ENCODE measurements around the gene MMP28.
A peak's percentile ranks its signal among the peaks of the same experiment; 100 is the strongest.
"Not testable (repeated sequence)": the region's sequence is repeated elsewhere in the genome, so short reads cannot be mapped to it uniquely, and the experiment has no call there.

The MMP28 gene

DNA sequence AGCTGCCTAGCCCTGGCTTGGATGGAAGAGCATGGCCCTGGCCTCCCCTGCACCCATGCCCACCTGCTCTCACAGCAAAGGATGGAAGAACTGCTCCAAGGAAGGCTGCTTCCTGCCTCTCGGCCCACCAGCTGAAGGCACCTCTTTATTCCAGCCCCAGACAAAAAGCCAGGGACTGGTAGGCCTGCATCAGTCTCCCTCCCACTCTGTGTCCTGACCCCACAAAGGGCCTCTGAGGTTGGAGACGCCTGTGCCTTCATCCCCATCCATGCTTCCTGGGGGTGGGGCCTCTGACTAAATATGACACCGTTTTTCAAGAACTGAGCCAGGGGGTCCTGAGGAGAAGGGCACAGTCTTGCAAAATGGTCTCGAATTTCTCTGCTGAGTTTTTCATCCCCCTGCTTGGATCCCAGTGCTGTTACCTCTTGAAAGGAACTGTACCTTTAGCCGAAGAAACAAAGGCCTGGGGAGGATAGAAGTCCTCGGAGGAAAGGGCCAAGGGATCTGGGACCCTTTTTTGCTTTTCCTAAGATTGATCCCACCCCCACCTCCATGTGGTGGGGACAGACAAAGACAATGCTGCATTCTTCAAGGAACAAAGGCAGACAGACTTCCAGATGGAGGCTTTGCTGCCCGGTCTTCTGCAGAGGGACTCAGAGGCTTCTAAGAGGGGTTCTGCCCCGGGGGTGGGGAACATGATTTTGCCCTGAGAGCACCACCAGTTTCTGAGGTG is 29.5 kb downstream of the MMP28 start:
- DNase-seq: no peak

GRCh38 chr17:35765086-35765710 is 30.2 kb downstream of the MMP28 start:
- no peak for DNase-seq

DNA sequence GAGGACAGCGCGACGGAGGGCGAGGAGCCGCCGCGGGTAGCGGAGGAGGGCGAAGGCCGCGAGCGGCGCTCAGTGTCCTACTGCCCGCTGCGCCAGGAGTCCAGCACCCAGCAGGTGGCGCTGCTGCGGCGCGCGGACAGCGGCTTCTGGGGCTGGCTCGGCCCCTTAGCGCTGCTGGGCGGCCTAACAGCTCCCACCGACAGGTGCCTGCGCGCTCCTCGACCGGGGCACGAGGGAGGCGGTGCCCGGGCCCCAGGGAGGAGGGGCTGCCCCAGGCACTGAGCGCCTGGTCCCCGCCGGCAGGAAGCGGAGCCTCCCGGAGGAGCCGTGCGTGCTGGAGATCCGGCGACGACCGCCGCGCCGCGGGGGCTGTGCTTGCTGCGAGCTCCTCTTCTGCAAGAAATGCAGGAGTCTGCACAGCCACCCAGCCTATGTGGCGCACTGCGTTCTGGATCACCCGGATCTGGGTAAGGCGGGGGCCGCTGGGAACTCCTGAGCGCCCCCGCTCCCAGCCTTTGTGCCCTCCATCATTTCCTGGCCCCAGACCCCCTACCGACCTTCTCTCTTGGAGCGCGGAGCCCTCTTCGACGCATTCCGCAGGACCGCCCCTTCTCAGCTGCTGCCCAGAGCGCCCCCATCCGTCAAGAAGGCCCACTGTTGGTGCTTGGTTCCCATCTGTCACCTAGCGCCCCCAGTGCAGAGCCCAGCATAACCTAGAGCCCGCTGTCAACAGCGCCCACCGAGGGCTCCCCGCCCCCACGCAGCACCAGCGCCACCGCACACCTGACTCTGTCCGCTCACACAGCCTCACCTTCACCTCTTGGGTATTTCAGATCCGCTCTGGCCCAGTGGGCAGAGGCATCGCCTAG is 31.1 kb downstream of the MMP28 start:
- DNase-seq: peak; percentile 16 to 27

GRCh38 chr17:35763767-35764122 is 31.7 kb downstream of the MMP28 start:
- DNase-seq: no peak

GRCh38 chr17:35761601-35762000 is 33.8 kb downstream of the MMP28 start:
- no peak for DNase-seq

DNA sequence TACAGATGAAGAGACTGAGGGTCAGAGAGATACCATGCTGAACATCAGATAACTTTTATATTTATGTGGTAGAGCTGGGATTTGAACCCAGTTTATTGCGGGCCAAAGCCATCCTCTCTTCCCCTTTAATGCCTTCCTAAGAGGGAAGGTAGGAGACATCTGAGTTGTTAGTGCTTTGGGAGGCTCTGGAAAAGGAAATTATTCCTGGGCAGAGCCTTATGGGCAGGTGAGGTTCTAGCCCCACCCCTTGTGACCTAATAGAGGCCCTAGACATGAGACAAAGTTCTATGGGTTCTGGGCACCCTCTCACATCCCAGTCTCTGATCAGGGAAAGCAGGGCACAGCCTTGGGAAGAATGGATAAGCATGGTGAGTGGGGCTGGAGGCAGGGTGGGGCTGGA is 34.9 kb downstream of the MMP28 start, which contains the start of gene C17orf50:
Gene C17orf50 (plus strand): TSS at position 301 of the 400 bp plus-strand sequence. CDS start 55 bp downstream, at position 356.
- no peak for DNase-seq

GRCh38 chr17:35757243-35757642 is 38.2 kb downstream of the MMP28 start:
- DNase-seq: no peak

DNA sequence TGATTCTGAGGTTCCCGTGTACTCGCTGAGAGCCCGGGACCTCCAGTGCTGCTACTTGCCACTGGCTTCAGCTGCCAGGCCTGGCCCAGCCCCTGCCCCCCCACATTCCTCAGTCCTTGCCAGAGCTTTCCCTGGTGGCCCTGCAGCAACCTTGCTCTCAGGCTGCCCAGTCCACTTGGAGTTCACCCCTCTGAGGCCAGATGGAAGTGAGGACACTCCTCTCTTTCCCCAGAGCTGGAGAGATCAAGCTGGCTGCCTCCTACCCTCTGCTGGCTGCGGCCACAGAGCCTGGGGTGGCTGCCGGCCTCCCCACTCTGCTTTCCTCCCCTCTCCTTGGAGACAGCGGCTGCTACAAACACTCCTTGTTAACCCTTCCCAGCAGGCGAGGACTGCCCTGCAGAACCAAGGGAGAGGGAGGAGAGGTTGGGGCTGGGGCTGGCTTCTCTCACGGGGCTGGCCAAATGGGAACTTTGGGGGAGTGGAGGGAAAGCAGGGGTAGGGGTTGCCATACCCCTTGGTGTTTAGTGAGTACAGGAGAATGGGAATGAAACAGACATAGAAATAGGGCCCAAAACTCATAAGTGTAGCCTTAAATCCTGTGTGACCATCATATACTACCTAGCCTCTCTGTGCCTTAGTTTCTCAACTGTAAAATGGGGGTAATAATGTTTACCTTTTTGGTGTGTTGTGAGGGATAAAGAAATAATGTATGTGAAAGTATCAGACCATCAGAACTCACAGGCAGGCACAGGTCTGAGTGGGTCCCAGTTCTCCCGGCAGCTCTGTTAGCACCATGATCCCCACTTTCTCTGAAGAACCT is 42.3 kb downstream of the MMP28 start, which contains the start of gene GAS2L2:
Gene GAS2L2 (minus strand): TSS at position 295 of the 820 bp plus-strand sequence. CDS start 389 bp downstream, outside the sequence.
- no peak for DNase-seq

DNA sequence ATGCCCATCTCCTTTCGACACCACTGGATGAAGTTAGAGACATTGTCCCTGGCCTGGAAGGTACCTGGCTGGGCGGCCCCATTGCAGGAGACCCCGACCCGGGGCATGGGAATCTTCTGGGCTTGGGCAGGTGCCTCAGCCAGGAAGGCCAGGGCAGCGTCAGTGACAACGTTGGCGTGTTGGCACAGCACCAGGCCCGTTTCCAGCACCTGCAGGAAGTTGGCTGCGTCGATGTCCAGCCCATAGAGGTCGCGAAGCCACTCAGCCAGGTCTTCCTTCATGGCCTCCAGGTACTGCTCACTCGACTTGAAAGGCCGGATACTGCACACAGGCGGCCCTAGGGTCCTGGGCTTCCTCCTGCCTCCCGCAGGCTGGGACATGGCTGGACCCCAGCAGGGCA is 43.0 kb downstream of the MMP28 start:
- DNase-seq: no peak

GRCh38 chr17:35751541-35751940 is 43.9 kb downstream of the MMP28 start:
- not testable (repeated sequence) for DNase-seq

GRCh38 chr17:35750526-35751395 is 44.7 kb downstream of the MMP28 start:
- DNase-seq: no peak

DNA sequence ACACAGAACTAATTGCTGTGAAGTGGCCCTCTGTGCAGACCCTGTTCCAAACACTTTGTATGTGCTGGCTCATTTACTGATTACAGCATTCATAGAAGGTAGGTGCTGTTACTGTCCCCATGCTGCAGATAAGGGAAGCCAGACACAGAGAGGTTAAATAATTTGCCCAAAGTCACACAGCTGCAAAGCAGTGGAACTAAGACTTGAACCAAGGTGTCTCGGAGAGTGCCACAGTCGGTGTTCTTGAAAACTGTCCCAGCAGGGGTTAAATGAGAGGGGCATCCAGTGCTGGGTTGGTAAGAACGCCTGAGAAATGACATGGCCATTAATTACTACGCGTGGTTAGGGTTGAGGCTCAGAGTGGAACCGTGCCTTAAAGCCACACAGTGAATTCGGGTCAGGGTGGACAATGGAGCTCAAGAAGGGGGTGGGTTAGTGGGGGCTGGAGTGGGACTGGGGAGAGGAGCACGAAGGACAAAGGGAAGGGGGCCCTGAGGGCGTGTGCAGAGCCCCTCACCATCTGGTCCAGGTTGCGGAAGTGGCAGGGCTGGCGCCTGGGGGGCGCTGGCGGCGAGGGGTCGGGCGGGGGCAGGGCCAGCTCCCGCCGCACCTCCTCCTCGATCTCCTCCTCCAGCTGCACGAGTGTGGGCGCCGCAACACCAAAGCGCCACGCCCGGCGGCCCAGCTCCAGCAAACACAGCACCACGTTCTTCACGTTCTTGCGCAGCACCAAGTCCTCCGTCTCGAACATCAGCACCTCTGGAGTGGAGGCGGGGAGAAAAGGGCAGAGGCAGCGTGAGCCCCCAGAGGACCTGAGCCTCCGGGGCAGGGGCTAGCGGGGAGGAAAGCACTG is 45.7 kb downstream of the MMP28 start:
- no peak for DNase-seq

DNA sequence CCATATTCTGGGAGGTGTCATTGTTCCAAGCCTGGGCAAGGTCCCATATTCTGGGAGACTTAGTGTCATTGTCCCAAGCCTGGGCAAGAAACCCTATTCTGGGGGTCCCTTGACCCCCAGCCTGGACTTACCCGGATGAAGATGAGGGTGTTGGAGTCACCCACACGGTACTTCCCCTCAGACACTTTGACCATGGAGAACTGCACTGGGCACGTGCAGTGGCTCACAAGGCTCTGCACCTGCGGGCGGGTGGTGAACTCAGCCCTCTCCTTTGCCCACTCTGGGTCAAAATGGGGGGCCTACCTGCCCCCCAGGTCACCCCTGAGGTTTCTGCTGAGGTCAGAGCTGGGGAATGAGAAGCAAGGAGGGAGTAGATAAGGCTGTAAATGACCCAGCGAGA is 46.5 kb downstream of the MMP28 start:
- DNase-seq: no peak

GRCh38 chr17:35748341-35748841 is 47.0 kb downstream of the MMP28 start:
- no peak for DNase-seq

DNA sequence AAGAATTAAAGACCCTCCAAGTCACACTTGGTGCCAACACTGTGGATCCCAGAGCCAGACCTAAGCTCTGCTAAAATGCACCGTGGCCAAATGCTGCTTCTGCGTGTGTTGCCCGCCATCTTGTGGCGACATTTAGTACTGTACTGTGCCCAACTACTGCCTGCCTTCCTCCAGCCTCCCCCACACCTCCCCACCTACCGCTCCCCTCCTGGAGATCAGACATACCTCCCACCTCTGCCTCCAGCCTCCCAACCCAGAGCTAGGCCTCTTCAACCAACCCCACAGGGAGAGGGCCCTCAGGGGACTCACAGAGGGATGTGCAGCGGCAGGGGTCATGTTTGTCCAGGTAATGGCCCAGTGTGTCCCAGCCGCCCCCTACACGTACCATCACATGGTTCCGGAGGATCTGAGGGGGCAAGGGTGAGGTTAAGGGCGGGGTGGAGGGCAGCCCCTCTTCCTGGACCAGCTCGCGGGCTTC is 47.9 kb downstream of the MMP28 start:
- peak in 1 of 2 experiments; percentile 42 for DNase-seq

DNA sequence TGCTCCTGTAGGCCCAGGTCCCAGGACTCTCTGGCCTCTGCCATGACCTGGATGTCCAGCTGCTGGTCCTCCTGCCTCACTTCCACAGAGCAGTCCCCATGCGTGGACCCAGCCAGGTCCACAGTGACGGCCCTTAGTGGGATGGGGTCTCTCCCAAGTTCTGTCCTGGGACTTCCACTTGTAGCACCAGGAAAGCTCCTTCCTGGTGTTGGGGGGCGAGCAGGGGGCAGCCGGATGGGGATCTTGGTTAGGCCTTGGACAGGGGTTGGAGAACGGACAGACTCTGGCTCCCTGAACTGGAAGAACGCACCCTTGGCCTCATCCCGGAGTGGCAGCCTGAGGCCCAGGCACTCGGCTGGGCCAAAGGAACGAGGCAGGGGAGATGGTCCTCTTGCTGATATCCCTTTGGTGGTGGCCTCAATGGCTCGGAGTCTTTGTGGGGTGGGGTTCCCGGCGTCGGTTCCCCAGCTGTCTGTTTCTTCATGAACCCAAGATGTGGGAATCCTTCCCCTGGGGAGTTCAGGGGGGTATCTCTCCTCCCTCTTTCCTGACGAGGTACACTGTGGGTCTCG is 49.6 kb downstream of the MMP28 start:
- DNase-seq: no peak

DNA sequence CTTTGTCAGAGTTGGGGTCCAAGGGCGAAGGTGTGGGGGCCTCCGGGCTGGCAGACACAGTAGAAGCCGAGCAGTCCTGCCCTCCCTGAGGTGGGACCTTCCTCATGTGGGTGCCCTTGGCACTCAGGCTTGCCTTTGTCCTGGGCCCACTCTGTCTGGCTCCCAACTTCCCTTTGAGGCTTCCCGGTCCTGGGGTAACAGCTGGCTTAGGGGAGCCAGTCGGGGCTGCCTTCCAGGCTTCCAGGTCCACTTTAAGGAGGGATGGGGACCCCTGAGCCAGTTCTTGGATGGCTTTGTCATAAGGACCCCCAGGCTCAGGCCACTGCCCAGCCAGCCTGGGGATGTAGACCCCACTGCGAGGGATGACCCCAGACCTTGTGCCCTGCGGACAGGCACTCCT is 50.2 kb downstream of the MMP28 start:
- no peak for DNase-seq

- DNase-seq: no peak
Observed at GRCh38 chr17:35744830-35745229, 50.6 kb downstream of the MMP28 start.

DNA sequence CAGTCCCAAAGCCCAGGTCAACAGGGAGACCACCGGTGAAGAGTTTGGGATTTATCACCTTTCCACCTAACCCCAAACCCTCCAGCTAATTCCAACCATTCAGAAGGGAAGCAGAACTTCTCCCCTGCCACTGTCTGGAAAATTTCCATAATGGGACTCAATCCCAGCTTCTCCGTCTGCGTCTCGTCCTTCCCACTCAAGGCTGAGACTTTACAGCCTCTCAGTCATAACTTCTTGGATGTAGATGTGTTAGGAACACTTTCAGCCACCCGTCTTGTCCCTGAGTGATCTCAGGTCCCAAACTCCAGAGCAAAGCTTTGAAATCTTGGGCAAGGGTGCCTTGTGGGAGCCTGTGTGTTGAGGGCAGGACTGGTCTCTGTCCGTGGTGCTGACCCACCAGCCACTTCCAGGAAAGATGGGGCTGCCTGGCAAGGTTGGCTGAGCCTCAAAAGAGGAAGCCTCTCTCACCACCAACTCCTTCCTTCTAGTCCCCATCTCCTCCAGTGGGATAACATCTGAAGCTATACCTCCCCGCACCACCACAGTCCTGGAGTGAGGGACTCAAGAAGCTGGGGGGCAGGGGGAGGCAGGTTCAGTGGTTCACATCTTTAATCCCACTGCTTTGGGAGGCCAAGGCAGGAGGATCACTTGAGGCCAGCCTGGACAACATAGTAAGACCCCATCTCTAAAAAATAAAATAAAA is 51.7 kb downstream of the MMP28 start:
- no peak for DNase-seq
